Kidney (tissue), 2 donors: ENCODE measurements around the gene OR1N1. TPM values are rescaled to one million over a fixed set of nuclear protein-coding genes. Genes with fewer than 3 reads are reported as not detected.

Experiments used
- polyA plus RNA-seq: library from polyadenylated mRNA; stranded (reverse); fragments of 350-450 nt; fragmentation: Illumina TruSeq; extraction: RNeasy Lipid Tissue Mini Kit (QIAGEN cat#74804); gene quantifications from one replicate; pipeline ENCODE4 v1.2.3, GENCODE V29; 2014; ENCODE audit warnings: low read depth, low replicate concordance; ENCODE audit not compliant: insufficient read depth
- total RNA-seq: library from RNA; stranded (reverse); fragmentation: NEBNext Ultra II Directional; extraction: Animal tissue kit (Norgen Biotek cat#: 25700); gene quantifications from one replicate; pipeline ENCODE4 v1.2.1, GENCODE V29; 2021
- donor health status: DM: yes; HTN: yes; CAD: no.

Gene OR1N1
- total and polyA plus RNA-seq, 2 donors from 2014 or later, result not detected

Other genes with a start within 250 kb of the OR1N1 start
- 9.4 TPM for gene PTGS1, start 156.3 kb downstream of the OR1N1 start, total RNA-seq
- 3.5 TPM for gene PTGS1, start 156.3 kb downstream of the OR1N1 start, polyA plus RNA-seq
- gene OR1J1, start 49.4 kb downstream of the OR1N1 start, total RNA-seq, result not detected
- not detected for gene OR1J1, start 49.4 kb downstream of the OR1N1 start, polyA plus RNA-seq
- not detected for gene OR1J2, start 16.5 kb downstream of the OR1N1 start, total RNA-seq
- gene OR1J2, start 16.5 kb downstream of the OR1N1 start, polyA plus RNA-seq, result not detected
- gene OR1J4, start 8.2 kb downstream of the OR1N1 start, total RNA-seq, result not detected
- gene OR1J4, start 8.2 kb downstream of the OR1N1 start, polyA plus RNA-seq, result not detected
- not detected for gene OR1N2, start 25.8 kb upstream of the OR1N1 start, total RNA-seq
- gene OR1N2, start 25.8 kb upstream of the OR1N1 start, polyA plus RNA-seq, result not detected
- gene OR1L8, start 56.1 kb upstream of the OR1N1 start, total RNA-seq, result not detected
- gene OR1L8, start 56.1 kb upstream of the OR1N1 start, polyA plus RNA-seq, result not detected
- gene OR1Q1, start 87.4 kb upstream of the OR1N1 start, total RNA-seq, result not detected
- not detected for gene OR1Q1, start 87.4 kb upstream of the OR1N1 start, polyA plus RNA-seq
- not detected for gene OR1B1, start 130.3 kb upstream of the OR1N1 start, total RNA-seq
- not detected for gene OR1B1, start 130.3 kb upstream of the OR1N1 start, polyA plus RNA-seq
- gene OR1L1, start 134.4 kb upstream of the OR1N1 start, total RNA-seq, result not detected
- gene OR1L1, start 134.4 kb upstream of the OR1N1 start, polyA plus RNA-seq, result not detected
- gene OR1L3, start 147.8 kb upstream of the OR1N1 start, total RNA-seq, result not detected
- gene OR1L3, start 147.8 kb upstream of the OR1N1 start, polyA plus RNA-seq, result not detected
- gene OR1L4, start 196.7 kb upstream of the OR1N1 start, total RNA-seq, result not detected
- not detected for gene OR1L4, start 196.7 kb upstream of the OR1N1 start, polyA plus RNA-seq
- not detected for gene OR1L6, start 215.0 kb upstream of the OR1N1 start, total RNA-seq
- not detected for gene OR1L6, start 215.0 kb upstream of the OR1N1 start, polyA plus RNA-seq